GM18507 (cell line): ENCODE results near the gene NAIF1.

Source experiments
- DNase-seq: peaks from one replicate; pipeline ENCODE4 v3.0.0; 2011; ENCODE audit warnings: low read depth; ENCODE audit not compliant: insufficient read length; ENCODE audit errors: extremely low spot score
- FAIRE-seq: peaks from 2 replicates; lab custom pipeline; 2011; peaks lifted over from hg19 to GRCh38; lab: Jason Lieb, UNC

Gene NAIF1

GRCh38 chr9:128102861-128103588, 35.9 kb upstream of the NAIF1 start:
- no peak for DNase-seq
- no peak for FAIRE-seq

- DNase-seq: no peak
- FAIRE-seq: no peak
These were observed 35.1 kb upstream of the NAIF1 start for GRCh38 chr9:128102196-128102595.

- no peak for DNase-seq
- no peak for FAIRE-seq
These were observed 34.6 kb upstream of the NAIF1 start for GRCh38 chr9:128101690-128102089.

- FAIRE-seq (no peak), DNase-seq (no peak)
These were observed 34.1 kb upstream of the NAIF1 start for GRCh38 chr9:128101231-128101661.

GRCh38 chr9:128100581-128100980, 33.5 kb upstream of the NAIF1 start:
- FAIRE-seq: no peak

GRCh38 chr9:128099932-128100491, 32.9 kb upstream of the NAIF1 start:
- FAIRE-seq (no peak), DNase-seq (no peak)

More at GRCh38 chr9:128100581-128100980, 33.5 kb upstream of the NAIF1 start:
- DNase-seq: no peak

- FAIRE-seq: no peak
- no peak for DNase-seq
These were observed 32.3 kb upstream of the NAIF1 start for GRCh38 chr9:128099231-128099931.

- FAIRE-seq: no peak
These were observed 31.4 kb upstream of the NAIF1 start for GRCh38 chr9:128098297-128099230.

GRCh38 chr9:128097543-128098296, 30.6 kb upstream of the NAIF1 start:
- no peak for DNase-seq
- FAIRE-seq: no peak

More at GRCh38 chr9:128098297-128099230, 31.4 kb upstream of the NAIF1 start:
- DNase-seq: no peak

GRCh38 chr9:128096616-128097536, 29.8 kb upstream of the NAIF1 start:
- FAIRE-seq (no peak), DNase-seq (no peak)

- FAIRE-seq: no peak
These were observed 27.9 kb upstream of the NAIF1 start for GRCh38 chr9:128094950-128095544.

GRCh38 chr9:128094166-128094949, 27.2 kb upstream of the NAIF1 start:
- DNase-seq: peak; percentile 74
- peak; percentile 48 for FAIRE-seq

More at GRCh38 chr9:128094950-128095544, 27.9 kb upstream of the NAIF1 start:
- no peak for DNase-seq

- DNase-seq (no peak), FAIRE-seq (no peak)
These were observed 25.9 kb upstream of the NAIF1 start for GRCh38 chr9:128093011-128093410.

GRCh38 chr9:128092199-128092977, 25.3 kb upstream of the NAIF1 start:
- DNase-seq (no peak), FAIRE-seq (no peak)

- FAIRE-seq (no peak), DNase-seq (no peak)
These were observed 24.5 kb upstream of the NAIF1 start for GRCh38 chr9:128091571-128091970.

GRCh38 chr9:128091144-128091543, 24.0 kb upstream of the NAIF1 start:
- no peak for DNase-seq
- no peak for FAIRE-seq
